Measurements from ENCODE around the gene ZC2HC1B. TPM values are rescaled to one million over a fixed set of nuclear protein-coding genes. Genes with fewer than 3 reads are reported as not detected.

The ZC2HC1B gene
- polyA plus RNA-seq, 12 donors, result 0.38 to 0.83 TPM; not detected in 10

DNA sequence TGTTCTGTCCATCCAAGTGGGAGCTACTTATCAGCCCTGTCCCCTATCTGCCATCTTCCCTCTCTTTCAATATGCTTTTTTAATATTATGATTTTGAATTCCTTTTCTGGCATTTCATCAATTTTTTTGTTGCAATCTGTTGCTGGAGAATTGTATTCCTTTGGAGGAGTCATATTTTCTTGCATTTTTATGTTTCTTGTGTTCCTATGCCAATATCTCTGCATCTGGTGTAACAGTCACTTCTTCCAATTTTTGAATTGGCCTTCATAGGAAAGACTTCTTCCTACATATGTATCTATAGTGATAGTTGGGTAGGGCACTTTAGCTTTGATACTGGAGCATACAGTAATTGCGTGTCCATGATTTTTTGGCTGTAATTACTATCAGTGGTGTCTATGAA is 70.1 kb downstream of the ZC2HC1B start:
- DNase-seq, result no peak

DNA sequence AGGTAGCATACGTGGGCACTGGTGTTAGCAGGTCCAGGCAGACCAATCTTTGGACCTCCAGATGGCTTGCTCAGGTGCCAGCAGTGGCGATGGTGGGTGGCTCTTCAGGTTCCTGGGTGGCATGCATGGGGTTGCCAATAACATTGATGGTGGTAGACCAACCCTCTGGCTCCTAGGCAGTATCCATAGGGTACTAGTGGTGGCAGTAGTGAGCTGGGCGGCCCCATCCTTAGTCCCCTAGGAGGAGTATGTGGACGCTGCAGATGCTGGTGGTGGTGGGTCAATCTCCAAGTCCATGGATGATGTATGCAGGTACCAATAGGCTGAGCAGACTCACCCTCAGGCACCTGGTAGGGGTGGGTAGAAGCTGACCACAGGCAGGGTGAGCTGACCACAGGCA is 70.6 kb downstream of the ZC2HC1B start:
- DNase-seq, result no peak

DNA sequence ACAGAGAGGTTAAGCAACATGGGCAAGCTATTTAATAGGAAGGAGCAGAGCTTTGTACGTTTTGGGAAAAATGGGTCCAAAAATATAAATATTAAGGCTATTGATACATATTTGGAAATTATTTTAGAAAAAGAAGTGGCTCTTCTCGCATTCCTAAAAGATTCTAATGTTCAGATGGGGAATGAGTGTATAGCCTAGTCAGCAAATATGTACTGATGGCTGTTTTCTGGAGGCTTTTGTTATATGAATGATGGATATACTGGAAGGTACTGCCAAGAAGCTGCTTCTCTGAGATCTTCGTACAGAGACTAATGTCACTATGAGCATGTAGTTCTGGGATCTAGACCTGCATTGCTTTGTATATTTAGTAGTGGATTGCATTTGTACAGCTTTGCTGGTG is 72.1 kb downstream of the ZC2HC1B start:
- DNase-seq, result no peak

DNA sequence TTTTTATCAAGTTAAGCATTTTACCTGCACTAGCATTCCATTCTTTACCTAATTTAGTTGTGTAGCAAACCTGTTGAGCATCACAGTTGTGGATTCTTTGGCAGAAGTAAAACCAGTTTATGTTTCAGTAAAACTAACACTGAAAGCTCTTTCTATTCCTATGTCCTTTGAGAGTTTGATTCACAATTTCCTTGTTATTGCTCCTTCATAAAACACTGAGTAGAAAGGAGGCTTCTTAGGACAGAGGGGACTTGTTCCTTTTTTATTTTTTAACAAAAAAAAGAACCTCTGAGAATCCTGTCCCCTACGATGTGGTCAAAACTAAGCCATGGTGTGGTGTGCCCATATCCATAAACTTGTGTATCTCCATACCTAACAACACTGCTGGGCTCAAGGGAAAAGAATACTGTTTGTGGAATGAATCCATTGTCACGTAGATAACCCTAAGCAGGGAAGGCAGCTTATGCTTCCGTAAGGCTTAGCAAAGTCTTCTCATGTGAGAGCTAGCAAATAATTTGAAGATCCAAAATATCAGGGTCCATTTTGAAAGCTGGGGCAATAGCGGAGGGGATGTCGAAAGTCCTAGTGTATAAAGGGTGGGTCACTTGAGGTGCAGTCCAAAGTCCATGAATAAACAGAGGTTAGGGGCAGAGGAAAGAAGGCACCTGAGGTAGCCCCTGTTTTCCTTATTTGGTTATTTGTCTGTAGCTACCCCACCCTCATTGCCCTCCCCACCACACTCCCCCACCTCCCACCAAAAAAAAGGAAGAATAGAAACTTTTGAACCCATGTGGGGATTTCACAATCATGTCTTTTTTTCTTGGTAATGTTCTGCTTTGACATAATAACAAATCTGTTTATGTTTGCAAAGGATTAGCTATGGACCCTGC is 72.7 kb downstream of the ZC2HC1B start:
- no peak for DNase-seq

DNA sequence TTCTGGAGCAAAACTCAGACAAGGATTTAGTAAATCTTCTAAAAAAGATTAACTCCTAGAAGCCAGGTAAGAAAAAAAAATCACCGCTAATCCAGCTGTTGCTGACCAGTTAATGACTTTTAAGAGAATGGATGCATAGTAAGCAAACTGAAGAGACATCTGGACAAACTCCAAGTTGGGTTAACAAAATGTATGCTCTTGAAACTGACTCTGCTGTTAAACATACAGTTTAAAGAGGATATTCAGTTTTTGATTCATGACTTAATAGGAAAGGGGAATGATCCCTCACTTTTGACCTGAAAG is 73.3 kb downstream of the ZC2HC1B start:
- no peak for DNase-seq

DNA sequence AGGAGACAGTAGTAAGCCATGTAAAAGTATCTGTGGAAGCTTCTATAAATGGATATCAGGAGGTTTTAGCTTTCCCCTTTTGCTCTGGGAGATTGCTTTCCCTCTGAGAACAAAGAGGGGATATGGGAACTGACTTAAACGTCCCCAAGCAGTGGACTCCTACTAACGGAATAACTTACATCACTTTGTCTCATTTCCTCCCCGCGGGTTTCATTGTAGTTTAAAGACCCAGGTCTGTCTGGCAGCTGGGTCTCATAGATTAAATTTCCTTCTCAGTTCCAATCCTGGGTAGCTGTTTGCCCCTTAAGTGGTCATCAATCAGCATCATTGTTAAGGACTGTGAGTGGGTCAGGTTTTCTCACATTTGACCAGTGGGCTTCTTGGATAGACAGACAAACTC is 75.1 kb downstream of the ZC2HC1B start:
- no peak for DNase-seq

DNA sequence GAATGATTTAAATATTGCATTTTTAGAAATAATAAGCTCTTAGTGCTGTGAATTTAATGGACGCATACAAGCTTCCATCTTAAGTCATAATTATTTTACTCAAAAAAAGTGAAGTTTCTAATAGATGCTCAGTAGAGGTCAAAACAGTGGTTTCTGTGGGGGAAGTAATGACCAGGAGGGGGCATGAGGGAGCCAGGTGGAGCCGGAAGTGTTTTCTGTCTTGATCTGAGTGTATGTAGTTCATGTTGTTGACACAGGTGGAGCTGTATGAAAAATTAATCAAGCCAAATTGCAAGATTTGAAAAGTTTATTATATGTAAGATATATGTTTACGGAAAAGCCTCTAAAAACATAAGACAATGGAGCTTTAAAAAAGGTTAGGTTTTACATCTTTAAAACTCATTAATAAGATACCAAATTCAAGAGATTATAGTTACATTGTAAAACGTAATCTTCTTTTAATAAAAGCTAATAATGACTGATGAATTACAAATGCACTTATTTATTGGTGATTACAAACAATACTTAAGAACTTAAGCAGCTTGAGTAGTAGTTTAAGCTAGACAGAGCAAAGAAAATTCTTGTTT is 75.8 kb downstream of the ZC2HC1B start:
- DNase-seq, result no peak

DNA sequence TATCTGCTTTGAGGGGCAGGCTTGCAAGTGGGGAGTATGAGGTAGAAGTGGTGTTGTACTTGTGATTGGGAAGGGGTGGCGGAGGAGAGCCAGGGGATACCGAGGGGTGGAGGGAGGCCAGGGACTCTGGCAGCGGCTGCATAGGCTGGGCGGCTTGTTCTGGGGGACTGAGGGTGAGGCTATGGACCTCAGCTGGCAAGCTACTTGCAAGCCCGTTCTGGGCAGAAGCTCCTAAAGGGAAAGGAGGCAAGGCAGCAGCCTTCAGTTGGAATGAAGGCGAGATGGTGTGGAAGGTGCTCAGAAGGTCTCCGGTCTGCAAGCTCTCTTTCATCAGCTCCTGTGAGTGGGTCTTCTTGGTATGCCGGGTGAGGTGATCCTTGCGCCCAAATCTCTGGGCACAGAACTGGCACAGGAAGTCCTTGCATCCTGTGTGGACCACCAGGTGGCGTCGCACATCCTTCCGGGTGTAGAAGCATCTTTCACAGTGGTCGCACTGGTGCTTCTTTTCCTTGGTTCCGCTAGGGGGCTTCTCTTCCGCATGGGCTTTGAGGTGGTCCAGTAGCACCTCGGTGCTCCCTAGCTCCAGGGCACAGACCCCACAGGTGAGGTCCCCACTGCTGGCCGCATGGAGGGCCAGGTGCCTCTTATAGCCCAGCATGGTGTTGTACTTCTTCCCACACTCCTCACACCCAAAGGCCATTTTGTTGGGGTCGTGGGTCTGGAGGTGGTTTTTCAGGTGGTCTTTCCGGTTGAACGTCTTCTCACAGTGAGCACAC is 77.8 kb downstream of the ZC2HC1B start:
- DNase-seq, result no peak

DNA sequence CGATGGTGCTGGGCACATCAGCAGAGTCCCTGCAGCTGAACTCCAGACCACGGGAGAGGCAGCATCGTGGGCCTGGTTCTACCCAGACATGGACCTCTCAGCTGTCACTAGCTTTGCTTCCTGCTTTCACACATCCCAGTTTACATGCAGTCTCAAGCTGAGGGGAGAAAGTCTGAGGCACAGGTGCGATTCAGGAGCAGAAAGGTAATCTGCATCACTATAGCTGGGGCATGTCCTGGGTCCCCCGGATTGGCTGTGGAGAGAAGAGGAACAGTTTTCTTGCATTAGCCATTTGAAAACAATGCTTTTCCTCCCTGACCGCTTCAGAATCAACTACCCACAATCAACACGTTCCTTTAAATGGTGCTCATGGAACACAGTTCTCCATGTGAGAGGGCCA is 83.9 kb downstream of the ZC2HC1B start:
- DNase-seq, result no peak

DNA sequence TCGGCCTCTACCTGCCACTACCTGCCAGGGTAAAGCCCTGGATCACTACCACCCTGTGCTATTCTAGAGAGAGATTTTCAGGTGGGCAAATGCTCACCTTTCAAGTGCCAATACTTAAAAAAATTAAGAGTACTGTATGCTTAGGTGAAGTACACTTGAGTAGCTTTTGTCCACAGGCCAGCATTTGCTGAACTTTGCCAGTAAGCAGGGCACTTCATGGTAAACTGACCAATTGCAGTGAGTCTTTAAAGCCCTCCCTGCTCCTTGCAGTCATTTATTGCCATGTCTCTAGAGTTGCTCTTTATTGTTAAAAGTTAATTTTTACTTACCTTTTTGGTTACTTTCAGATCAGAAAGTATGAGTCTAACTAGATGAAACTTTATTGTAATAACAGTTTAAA is 85.3 kb downstream of the ZC2HC1B start:
- DNase-seq, result no peak

DNA sequence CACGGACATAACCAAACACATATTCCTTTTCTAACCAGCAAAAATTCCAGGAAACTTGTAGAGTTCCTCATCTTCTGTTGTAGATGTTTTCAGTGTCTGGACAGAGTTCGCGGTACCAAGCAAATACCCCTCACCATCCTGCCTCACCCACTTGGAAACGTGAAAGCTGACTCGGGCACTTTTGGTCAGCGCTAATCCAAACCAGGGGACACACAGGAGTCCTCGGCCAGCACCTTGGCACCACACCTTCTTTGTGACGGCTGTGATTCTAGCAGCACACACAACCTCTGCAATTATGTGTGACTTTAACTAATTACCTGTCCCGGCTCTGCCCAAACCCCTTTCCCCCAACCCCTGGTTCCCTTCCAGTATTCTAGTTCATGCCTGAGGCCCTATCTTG is 85.7 kb downstream of the ZC2HC1B start:
- DNase-seq, result no peak

DNA sequence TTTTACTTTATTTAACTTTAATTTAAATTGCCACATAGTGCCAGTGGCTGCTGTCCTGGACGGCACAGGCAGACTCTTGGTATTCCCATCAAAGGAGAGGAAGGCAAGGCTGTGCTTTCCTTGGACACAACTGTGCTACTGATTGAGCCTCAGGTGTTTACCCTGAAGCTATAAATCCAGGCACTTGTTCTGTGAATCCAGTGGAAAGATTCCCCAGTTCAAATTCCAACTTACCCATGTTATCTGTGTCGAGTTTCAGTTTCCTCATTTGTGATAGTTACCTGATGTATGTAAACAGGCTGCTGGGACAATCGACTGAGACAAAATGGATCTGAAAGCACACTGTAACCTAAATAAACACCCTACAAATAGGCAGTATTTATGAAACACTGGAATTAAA is 86.6 kb downstream of the ZC2HC1B start:
- no peak for DNase-seq

DNA sequence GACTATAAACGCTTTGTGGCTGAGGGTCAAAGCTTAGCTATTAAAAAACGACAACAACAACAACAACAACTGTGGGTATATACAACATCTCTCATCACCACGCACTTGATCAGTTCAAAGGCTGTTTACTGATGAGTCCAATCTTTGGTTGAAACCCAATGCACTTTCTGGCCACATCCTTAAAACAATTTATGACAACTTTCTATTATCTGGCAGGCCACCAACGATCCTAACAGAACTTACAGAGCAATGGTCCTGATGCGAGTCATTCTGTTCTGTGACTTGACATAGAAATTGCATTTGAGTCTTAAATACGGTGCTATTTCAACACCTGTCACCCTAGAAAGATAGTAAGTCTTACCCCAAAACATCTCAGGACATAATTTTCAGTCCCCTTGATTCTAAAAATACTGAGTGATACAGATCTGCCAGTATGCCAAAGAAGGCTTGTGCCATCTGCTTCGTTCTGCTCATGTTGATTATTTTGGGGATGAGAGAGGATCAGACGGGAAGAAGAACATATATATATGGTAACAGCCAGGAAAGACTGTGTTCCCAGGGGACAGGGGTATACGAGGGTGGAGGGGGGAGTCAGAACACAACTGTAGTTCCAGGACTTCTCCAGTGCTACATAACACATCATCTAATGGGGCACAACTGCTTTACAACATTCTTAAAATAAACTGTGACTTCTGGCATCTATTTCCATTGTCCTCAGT is 87.9 kb downstream of the ZC2HC1B start:
- DNase-seq, result no peak

DNA sequence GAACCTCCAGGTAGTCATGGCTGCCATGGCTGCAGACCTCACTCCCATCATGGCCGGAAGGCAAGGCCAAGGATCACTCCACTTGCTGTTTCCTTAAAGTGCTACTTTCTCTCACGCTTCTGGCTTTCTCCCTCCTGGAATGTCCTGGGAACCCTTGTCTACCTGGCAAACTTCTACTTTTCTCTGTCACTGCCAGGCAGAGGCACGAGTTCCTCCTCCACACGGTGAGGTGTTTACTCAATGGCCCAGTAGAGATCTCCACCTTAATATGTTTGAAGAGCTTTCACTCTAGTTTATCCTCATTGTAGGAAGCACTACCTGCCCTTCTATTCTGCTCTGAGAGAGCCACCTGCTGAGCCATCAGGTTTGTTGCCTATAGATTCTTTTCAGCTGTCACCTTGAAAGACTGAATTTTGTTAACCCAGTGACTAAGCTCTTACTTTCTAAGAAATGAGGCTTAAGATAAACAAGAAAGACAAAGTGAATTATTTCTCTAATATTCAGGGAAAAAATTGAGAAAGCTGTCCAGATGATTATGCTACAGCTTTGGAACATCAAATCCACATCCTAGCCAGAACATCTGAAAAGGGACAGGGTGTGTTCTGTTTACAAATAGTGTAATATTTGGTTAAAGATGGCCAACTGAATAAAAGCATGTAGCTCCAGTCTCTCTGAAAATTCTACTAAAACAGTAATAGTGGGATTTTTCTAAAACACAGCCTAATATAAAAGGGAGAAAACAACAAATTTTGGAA is 88.8 kb downstream of the ZC2HC1B start:
- DNase-seq, result no peak

DNA sequence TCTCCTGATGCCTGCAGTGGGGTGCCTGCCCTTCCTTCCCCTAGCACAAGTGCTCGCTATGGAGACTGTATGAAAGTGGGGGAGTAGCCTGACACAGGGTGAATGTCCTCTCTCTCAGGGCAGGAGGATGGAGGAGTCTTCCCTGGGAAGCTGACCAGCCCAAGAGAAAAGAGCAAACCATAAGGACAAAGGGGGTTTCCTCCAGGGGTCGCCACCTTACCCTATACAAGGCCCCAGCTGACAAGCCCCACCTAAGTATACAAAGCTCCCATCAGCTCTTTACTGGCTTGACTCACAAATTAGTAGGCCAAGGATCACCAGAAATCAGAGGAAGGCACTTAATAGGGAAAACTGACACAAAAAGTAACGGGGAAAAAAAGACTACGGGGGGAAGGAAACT is 89.6 kb downstream of the ZC2HC1B start:
- DNase-seq, result no peak

DNA sequence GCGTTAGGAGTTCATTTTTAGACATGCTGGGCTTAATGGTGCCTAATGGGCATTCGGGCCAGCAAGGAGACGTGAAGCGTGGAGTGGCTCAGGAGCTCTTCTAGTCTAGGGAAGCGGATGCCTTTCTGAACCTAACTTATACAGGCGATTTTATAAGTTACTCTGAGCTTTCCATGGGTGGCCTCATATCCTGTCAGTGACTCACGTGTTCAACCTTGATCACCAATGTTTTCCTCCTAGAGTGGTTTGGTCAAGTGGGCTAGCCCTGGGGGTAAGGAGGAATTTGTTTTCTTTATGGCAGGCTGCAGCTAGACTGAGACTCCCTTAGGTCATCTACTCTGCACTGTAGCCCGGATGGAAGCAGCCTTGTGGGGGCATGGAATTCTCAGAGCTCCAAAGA is 91.7 kb downstream of the ZC2HC1B start:
- DNase-seq, result no peak

DNA sequence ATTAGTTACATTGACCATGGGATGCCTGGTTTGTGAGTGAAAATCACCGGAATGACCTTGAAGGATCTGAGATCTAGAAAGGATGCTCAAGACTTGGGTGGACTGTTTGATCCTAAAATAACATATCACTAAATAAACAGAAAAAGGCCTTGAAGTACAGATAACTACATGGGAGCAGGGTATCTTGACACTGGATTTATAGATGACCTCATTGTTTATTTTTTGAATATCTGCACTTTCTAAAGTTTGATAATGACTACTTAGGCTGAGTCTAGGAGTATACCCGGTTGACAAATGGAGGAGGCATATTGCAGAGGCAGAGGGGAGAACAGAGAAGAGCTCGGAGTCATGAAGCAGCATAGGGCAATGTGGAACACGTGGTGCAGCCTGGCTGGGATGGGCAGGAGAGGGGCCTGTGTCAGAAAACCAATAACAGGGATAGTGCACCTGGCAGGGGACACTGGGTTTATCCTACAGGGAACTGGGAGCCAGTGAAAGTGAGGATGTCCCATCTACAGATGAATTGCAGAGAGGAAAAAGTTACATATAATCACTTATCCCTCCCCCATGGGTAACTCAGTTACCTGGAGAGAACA is 93.5 kb downstream of the ZC2HC1B start:
- DNase-seq, result no peak

DNA sequence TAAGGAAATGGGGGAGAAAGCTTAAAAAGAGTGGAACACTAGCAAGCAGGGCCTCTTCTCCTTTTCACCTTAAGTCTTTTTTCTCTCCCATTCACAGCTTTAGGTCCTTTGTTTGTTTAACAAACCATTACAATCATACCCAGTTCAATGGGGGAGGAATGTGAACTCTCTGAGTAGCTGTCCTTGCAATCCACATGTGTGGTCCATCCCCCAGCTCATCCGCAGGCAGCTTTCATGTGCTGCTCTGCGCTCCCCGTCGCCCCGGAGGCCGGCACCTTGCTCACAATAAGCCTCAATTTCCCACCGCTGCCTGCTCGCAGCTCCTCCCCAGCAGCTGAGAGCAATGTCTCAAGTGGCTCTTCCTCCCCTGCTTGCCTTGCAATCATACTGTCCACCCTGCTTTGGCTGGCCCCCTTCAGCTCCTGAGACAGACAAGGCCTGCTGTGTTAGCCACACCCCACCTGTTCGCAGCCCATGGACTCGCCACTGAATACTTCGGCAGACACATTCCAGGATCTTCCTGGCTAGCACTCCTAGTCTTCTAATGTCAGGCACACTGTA is 94.6 kb downstream of the ZC2HC1B start:
- DNase-seq, result no peak

DNA sequence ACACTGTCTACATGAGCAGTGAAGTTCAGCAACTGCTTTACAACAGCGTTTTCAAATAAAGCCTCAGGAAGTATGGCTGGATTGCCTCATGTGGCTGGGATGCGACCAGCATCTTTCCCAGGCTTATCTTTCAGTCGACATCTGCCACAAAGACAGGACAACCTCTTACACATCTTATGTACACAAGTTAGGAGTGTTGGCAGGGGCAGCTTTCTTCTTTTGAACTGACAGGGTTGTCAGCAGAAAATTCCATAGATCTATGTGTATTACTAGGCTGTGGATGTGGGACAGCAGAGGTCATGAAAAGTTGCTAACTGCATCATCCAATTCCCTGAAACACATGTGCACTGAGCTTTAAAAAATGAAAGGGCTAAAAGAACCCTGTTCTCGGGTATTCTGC is 95.7 kb downstream of the ZC2HC1B start:
- DNase-seq, result no peak

DNA sequence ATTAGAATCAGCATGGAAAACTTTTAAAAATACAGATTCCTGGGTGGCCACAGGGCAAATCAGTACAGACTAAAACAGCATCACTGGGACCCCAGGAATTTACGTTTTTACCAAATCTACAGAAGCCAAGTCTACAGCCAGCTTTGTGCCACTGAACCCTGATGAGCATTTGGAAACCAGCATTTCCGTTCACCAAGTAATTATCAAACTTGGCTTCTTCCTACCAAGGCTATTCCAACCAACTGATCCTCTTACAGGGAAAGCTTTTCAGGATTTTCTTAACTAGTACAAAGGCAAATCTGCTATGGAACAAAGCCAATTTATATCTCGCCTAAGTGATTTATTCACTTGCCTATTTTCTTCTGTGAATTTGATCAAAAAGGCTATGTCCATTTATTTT is 96.8 kb downstream of the ZC2HC1B start:
- DNase-seq, result no peak
